GM12878 (cell line): ENCODE measurements around the gene POR.

Experiments
- CBFB ChIP-seq: IDR thresholded peaks from 2 replicates; pipeline ENCODE4 v1.6.1; 2016; ENCODE audit warnings: antibody characterized with exemption, low read depth
- CEBPB ChIP-seq, 2 experiments: fragments of 150-350 bp in 1 of 2; IDR thresholded peaks; 2 replicates each; pipeline ENCODE4 v1.6.1; 2012 to 2014; ENCODE audit warnings: low read depth in 2 of 2, low read length in 2 of 2, borderline replicate concordance in 1 of 2, inconsistent platforms in 1 of 2
- CTCF ChIP-seq, 3 experiments: IDR thresholded peaks in 2 of 3; conservative IDR thresholded peaks in 1 of 3; 2 replicates each; pipeline ENCODE4 v1.5.1; 2011; ENCODE audit warnings: low read depth in 3 of 3, low read length in 3 of 3, mild to moderate bottlenecking in 3 of 3, control low read depth in 2 of 3, moderate library complexity in 2 of 3, inconsistent platforms in 1 of 3, mixed read lengths in 1 of 3; ENCODE audit not compliant: control insufficient read depth in 2 of 3, insufficient read depth in 1 of 3; ENCODE audit errors: extremely low read depth in 1 of 3
- EZH2 ChIP-seq: IDR thresholded peaks from 2 replicates; pipeline ENCODE4 v1.6.1; 2012; ENCODE audit warnings: low read depth, mild to moderate bottlenecking, control low read depth, inconsistent platforms, low read length, borderline replicate concordance; ENCODE audit not compliant: control insufficient read depth
- JUND ChIP-seq: IDR thresholded peaks from 2 replicates; pipeline ENCODE4 v1.6.1; 2012; ENCODE audit warnings: low read depth, mild to moderate bottlenecking, low read length, improper control_type of control experiment, moderate library complexity
- POLR2A ChIP-seq: IDR thresholded peaks from 2 replicates; pipeline ENCODE4 v1.6.1; 2011; ENCODE audit warnings: low read depth, mild to moderate bottlenecking, low read length
- SMC3 ChIP-seq: IDR thresholded peaks from 2 replicates; pipeline ENCODE4 v1.6.1; 2011; ENCODE audit warnings: low read length, improper control_type of control experiment, borderline replicate concordance
- TF ChIP-seq, protein P1 (sequence below): IDR thresholded peaks from 2 replicates; pipeline ENCODE4 v1.6.1; 2012; ENCODE audit warnings: mild to moderate bottlenecking, low read depth, low read length
- TF ChIP-seq, protein P2 (sequence below): IDR thresholded peaks from 2 replicates; pipeline ENCODE4 v1.6.1; 2011; ENCODE audit warnings: low read depth, mild to moderate bottlenecking, low read length, moderate library complexity, borderline replicate concordance; ENCODE audit errors: extremely low read depth

GRCh38 chr7:75914169-75914654, 743 bp upstream of the POR start:
- TF ChIP-seq EZH2 (no peak), CBFB (no peak), SMC3 (no peak), CEBPB (IDR thresholded peaks at IDR 0.05; ENCODE audit: borderline replicate concordance in 1 of 2, low read depth in 2 of 2, low read length in 2 of 2) (no peak), POLR2A (no peak), CTCF (IDR thresholded peaks at IDR 0.05 in 2 of 3, conservative IDR thresholded peaks at IDR 0.05 in 1 of 3; ENCODE audit: control insufficient read depth in 2 of 3, extremely low read depth in 1 of 3, insufficient read depth in 1 of 3, low read depth in 3 of 3, low read length in 3 of 3) (no peak), JUND (no peak)
- TF ChIP-seq, protein P1, sequence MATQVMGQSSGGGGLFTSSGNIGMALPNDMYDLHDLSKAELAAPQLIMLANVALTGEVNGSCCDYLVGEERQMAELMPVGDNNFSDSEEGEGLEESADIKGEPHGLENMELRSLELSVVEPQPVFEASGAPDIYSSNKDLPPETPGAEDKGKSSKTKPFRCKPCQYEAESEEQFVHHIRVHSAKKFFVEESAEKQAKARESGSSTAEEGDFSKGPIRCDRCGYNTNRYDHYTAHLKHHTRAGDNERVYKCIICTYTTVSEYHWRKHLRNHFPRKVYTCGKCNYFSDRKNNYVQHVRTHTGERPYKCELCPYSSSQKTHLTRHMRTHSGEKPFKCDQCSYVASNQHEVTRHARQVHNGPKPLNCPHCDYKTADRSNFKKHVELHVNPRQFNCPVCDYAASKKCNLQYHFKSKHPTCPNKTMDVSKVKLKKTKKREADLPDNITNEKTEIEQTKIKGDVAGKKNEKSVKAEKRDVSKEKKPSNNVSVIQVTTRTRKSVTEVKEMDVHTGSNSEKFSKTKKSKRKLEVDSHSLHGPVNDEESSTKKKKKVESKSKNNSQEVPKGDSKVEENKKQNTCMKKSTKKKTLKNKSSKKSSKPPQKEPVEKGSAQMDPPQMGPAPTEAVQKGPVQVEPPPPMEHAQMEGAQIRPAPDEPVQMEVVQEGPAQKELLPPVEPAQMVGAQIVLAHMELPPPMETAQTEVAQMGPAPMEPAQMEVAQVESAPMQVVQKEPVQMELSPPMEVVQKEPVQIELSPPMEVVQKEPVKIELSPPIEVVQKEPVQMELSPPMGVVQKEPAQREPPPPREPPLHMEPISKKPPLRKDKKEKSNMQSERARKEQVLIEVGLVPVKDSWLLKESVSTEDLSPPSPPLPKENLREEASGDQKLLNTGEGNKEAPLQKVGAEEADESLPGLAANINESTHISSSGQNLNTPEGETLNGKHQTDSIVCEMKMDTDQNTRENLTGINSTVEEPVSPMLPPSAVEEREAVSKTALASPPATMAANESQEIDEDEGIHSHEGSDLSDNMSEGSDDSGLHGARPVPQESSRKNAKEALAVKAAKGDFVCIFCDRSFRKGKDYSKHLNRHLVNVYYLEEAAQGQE, result no peak
- TF ChIP-seq, protein P2, sequence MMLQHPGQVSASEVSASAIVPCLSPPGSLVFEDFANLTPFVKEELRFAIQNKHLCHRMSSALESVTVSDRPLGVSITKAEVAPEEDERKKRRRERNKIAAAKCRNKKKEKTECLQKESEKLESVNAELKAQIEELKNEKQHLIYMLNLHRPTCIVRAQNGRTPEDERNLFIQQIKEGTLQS, result no peak
